KBM-7 (cell line): Measurements from ENCODE around the gene TM9SF3.

ENCODE experiments used
- DNase-seq: peaks from one replicate; pipeline ENCODE4 v3.0.0-alpha.2; 2015
- in situ Hi-C: fragments of 300-500 bp; cut with MboI; formaldehyde crosslinking; loops from 2 replicates; pipeline ENCODE4 v1.14.3; 2020; ENCODE audit warnings: low sequenced_read_pairs, low pct_unique_long_range_greater_than_20kb, mixed read lengths

TM9SF3 gene

DNA sequence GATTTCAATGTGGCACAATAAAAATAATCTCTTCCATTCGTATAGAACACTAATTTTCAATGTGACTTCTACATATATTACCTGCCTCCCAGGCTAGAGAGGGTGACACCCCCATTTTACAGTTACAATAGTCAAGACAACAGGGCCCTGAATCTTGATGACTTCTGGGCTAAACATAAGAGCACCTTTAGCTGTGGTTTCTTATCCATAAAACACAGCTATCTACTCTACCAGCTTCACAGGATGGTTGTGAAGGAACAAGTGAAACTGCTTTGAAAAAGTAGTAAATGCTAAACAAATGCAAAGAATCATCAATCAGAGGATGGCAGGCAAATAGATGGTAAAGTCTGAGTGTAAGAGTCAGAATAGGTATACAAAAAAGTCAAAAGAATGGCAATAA lies 69.5 kb downstream of the TM9SF3 start:
- no peak for DNase-seq
- in situ Hi-C loops, result no loop called here

DNA sequence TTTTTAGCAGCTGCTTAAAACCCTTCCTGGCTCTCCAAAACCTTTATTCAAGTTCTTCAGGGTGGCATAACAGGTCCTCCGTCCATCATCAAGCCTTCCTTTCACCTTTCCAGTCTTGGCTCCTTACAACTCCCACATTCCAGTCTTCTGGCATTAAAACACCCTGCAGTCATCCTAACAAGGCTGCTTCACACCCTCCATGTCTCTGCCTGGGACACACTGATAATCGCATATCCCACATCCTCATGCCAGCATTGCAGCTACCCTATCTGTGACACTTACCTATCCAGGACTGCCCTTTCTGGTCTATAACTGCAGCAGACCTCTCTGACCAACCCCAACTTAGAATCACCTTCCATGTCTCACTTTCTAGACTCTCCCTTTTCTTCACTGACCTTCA lies 70.5 kb downstream of the TM9SF3 start:
- no peak for DNase-seq
- in situ Hi-C loops, result no loop called here

DNA sequence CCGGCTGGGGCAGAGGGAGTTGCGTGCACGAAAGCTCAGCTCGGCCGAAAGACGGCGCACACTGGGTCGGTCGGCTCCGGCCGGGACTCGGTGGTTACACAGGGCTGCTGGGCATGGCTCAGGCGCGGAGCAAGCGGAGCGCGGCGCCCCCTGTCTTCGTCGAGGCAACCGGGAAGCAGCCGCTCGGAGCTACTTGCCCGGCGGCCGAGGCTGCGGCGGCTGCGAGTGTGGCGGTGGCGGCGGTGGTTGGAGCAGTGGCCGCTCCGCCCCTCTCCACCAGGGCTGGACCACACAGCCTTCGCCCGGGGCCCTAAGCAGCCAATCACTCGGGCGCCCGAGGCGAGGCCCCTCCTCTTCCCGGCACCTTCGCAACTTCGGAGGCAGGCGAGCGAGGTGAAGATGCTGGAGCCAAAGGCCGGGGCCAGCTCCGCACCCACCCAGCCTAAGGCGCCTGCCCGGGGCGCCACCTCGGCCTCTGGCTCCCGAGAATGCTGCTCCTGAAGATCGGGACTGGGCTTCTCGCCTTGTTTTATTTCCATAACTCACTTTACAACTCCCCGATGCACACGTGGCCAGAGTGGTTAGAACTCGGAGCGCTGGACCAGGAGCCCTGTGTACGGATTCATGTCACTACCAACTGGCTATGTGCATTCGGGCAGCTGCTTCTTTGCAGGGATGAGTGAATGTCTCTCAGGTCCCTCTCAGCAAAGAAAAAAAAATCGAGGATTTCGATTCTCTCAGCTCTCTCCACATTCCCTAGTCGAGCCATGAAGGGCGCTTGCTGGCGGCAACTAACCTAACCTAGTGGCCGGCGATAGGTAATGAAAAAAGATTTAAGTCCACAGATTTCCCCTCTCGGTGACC lies 72.9 kb downstream of the TM9SF3 start, which contains the start of gene TLL2:
Gene TLL2, minus strand, starts transcription at position 229 of the 864 bp plus-strand sequence. CDS start 241 bp downstream, outside the sequence.
- DNase-seq, result peak; percentile 94
- in situ Hi-C loops, result no loop called here

DNA sequence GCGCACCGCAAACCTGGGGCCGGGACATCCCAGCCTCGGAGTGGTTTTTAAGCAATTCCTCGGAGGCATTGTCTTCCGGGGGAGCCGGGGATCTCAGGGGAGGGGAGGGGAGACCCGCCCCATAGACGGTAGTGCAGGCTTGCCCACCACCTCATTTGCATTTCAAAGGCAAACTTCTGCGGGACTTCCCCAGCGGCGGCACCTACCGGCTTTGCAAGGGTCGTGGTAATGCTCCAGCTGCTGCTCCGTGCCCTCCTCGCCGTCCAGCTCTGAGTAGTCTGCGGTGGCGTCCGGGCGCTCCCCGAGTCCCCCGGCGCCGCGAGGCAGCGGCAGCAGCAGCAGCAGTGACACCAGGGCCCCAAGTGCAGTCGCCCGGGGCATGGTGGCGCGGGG lies 73.5 kb downstream of the TM9SF3 start:
- DNase-seq, result no peak
- in situ Hi-C loops, result no loop called here

DNA sequence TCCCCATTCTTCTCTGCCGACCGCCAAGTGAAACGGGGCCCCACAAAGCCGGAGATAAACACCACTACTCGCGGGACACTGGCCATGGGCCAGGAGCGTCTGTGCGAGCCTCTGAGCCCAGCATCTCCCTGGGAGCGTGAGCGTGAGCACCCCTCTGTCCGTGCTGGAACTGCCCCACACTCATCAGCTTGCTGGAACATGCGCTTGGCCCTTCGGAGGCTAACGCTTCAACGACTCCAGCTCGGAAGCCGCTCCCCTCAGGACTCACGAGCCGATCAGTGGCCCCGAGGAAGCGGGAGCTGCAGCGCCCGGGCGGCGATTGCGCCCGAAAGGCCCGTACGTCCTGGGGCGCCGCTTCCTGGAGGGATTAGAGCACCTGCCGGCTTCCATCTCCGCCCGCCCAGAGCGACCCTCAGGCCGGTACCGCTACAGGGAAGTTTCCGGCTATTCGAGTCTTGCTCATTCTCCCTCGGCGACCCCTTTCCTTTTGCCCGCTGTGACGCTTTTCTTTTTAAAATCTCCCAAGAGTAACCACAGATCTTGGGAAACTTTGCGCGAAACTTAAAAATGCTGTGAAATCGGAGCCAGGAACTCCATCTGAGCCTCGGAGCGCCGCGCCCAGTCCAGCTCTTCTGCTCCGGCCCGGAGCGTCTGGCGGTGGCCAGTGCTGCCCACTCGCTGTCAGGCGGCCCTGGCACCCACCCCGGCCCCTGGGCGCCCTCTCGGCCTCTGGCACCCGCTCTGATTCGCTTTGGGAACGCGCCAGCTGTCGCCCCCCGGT lies 74.1 kb downstream of the TM9SF3 start:
- in situ Hi-C loops, result no loop called here
- no peak for DNase-seq

DNA sequence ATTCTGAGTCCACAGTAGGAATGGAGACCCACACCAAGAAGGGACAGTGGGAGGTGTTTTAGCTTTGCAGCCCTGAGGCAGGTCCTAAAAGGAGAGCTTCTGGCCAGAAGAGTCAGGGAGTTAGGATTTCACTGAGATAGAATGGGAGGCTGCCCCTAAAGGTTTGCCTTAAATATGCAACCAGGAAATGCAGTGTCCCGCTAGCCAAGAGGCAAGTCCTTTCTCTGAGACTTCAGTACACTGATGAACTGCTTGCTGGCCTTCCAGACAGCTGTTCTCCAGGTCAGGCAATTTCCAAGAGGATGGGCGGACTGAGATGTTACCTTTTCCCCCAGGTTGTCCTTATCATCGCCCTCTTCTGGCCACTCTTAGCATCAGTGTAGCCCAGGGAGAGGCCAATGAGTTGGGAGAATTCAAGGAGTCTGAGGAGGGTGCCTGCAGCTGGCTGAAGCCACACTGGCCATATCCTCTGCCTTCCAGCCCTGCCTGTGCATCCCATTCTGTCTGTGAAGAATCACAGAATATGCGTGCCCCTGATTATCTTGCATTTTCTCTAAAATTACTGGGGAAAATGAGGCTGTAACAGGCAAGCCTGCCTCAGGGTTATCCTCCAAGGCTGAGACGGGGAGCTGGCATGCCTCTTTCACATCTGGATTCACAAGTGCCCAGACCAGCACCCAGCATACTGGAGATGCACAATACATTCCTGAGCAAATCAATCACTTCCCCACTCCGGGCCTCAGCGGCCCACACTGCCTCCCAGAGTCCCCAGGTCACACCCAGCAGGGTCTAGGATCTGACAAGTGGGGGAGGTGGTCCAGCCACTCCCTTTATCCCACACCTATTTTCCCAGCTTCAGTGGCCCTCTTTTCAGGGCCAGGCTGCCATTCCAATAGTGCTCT lies 75.5 kb downstream of the TM9SF3 start:
- DNase-seq, result peak; percentile 59
- in situ Hi-C loops, result no loop called here

DNA sequence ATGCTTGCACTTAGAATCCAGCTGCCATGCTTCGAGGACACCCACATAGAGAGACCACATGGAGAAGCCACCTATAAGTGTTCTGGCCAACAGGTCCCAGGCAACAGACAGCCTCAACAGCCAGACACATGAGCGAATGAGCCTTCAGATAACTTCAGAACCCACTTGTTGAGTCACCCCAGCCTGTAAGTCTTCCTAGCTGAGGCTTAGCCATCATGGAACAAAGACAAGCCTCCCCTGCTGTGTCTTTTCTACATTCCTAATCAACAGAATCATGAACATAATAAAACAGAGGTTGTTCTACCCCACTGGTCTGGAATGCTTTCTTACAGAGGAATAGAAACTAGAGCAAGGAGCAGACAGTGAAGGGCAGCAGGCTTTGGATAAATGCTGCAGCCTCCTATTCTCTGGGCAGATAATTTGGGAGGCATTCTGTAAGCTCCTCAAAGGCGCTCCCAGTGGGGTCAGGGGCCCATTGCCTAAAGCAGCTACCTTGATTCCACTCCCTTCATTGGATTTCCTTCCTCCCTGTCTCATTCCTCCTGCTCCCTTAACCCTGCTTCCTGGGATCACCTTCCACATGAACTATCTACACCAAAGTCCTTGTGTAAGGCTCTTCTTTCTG lies 77.7 kb downstream of the TM9SF3 start:
- in situ Hi-C loops, result no loop called here
- DNase-seq, result no peak

DNA sequence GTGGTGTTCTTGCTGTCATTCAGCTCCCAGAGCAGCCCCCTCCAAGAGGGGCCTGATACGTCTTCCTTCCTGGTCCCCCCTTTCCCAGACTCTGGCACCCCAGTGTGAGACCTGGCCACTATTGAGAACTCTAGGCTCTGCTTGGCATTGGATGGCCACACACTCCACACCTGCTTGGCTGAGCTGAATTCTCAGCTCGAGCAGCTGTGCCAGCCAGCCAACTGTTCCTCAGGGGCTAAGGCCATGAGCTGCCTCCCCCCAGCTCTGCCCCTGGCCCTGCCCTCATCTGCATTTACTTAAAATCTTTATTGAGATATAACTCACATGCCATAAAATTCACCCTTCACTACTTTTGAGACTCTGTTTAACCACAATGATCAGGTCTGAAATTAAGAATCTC lies 79.8 kb downstream of the TM9SF3 start:
- in situ Hi-C loops, result no loop called here
- DNase-seq, result no peak

DNA sequence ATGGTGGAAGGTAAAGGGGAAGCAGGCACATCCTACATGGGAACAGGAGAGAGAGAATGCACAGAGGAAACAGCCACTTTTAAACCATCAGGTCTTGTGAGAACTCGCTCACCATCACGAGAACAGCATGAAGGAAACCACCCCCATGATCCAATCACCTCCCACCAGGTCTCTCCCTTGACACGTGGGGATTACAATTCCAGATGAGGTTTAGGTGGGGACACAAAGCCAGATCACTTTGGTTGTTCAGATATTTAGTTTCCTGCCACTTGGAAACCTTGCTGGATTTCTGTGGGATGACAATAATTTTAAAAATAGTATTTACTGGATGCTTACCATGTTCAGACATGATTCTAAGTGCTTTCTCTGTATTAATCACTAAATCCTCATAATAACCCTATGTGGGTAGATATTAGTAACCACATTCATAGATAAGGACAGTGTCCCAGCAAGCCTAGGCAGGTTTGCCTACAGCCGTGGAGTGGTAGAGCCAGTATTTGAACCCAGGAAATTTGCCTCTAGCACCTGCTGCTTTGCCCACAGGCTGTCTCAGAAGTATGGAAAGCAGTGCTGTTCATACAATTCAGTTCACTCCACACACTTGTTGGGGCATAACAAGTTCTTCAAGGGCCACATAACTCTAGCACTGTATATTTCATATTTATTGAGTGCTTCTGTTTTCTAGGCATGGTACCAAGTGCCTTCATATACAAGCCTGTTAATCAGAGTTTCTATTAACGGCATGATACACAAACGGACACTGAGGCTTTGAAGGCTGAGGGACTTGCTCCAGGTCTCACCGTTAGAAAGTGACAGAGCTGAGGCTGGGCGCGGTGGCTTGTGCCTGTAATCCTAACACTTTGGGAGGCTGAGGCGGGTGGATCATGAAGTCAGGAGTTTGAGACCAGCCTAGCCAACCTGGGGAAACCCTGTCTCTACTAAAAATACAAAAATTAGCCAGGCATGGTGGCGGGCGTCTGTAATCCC lies 81.4 kb downstream of the TM9SF3 start:
- in situ Hi-C loops, result no loop called here
- no peak for DNase-seq

DNA sequence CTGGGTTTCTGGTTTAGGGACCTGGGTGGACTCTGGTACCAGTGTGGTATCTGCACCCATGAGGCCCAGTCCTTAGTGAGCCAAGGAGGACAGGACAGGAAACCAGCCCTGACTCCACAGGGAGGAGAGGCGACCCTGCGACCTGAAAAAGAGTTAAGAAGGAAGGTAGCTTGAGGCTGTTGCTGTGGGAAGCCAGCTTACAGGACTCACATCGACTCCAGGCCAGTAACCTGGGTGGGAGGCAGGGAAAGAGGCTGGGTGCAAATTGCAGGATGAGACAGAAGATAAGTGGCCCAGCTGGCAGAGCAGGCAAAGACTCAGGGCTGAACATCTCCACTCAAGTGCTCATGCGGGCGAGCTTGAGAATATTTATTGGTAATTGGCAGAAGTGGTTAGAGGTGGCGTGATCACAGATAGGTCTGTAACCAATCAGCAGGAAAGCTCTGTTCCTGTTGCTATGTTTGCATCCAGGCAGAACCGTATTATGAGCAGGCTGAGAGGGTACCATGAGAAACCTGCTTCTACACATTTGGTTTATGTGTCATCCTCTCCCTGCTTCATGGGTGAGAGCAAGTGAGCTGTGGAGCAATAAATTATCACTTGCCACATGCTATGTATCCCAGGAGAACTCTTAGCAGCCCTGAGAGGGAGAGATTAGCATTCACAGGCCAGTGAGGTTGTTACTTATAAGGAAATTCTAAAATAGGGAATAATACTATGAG lies 84.1 kb downstream of the TM9SF3 start:
- in situ Hi-C loops, result no loop called here
- DNase-seq, result no peak

DNA sequence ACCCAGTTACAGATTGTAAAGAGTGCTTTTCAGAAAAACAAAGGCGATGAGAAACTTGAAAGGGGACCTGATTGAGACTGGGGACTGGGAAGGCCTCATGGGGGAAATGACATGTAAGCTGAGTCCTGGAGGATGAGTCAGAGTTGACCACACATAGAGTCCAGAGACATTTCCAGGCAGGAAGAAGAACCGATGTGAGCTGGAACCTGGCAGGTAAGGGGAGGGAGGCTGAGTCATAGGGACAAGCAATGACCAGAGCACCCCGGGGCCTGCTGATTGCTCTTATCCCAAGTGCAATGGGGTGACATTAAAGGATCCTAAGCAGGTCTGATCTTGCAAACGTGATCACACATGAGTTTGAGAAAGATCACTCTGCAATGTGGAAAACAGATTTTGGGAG lies 84.8 kb downstream of the TM9SF3 start:
- no peak for DNase-seq
- in situ Hi-C loops, result no loop called here

DNA sequence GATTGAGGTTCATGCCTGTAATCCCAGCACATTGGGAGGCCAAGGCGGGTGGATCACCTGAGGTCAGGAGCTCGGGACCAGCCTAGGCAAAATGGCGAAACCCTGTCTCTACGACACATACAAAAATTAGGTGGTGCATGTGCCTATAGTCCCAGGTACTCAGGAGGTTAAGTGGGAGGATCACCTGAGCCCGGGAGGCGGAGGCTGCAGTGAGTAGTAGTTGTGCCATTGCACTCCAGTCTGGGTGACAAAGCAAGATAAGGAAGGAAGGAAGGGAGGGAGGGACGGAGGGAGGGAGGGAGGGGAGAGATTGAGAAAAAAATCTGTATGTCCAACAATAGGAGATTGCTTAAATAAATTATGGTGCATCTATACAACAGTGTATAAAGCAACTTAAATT lies 86.3 kb downstream of the TM9SF3 start:
- no peak for DNase-seq
- in situ Hi-C loops, result no loop called here

DNA sequence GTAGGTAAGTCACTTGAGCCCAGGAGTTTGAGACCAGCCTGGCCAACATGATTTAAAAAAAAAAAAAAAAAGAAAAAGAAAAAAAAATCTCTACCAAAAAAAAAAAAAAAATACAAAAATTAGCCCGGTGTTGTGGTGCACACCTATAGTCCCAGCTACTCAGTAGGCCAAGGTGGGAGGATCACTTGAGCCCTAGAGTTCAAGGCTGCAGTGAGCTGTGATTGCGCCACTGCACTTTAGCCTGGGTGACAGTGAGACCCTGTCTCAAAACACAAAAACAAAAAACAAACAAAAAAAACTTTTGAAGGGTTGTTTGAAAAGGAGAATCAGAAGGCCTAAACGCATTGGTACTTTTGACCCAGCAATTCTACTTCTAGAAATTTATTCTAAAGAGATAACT lies 86.8 kb downstream of the TM9SF3 start:
- DNase-seq, result no peak
- in situ Hi-C loops, result no loop called here

DNA sequence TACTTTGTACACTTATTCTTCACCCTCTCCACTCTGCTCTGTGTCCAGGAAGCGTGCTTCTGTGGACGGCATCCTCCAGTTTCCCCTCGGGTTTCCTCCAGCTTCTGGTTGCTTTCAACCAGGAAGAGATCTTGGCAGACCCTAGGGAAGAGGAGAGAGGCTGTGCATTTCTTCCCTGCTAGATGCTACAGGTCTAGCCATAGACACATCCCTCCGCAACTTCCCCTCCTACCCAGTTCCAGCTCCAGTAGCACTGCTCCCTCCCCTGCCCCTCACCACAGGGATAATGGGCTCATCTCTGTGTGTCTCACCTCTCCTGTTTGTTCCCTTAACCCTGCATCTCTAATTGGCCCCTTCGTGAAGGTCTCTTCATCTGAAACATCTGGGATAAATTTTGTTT lies 89.4 kb downstream of the TM9SF3 start:
- in situ Hi-C loops, result loop anchor here (25.0 kb wide), 1 partner anchor 110 kb away; no protein-coding TSS in a partner anchor
- DNase-seq, result no peak

DNA sequence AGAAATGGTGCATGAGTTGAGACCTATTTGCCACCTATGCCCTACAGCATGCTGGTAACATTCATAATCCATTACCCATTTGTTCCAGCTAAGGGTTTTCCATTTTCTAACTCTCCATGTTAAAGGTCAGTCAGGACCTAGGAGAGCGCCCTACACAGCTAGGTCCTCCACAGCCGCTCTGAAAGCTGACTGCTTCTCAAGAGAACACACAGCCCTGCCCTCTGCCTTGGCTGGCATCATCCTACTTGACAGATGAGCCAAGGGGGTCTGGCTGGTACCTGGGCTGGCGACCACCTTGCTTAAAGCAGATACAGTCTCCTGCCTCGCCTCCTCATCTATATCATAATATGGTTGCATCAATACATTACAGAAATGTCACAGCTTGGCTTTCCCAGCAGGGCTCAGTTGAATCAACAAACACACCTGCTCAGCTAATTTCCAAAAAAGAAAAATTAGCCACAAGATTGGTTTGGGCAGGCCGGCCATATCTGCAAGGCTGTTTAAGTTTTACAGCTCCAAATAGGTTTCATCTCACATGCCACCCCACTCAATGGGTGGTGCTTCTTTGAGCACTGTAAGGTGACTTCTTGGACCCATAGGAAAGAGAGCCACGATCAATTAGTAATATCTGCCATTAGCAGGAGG lies 90.4 kb downstream of the TM9SF3 start:
- in situ Hi-C loops, result loop anchor here (25.0 kb wide), 1 partner anchor 109 kb away; no protein-coding TSS in a partner anchor
- DNase-seq, result no peak

DNA sequence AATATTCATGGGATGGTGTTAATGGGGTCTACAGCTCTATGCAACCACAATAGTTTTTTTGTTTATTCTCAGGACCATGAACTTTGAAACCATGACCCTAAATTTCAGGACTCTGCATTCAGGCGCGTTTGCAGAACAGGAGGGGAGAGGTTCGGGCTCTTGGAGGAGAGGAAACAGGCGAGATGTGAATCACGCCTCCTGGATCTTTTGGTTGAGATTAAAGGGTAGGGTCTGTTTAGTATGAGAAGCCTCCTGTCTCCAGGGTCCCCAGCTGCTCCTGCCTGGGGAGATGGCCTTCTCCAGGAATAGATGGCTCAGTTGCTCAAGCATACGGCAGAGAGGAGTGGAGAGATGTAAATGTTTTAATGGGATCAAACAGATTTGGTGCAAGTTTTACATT lies 91.3 kb downstream of the TM9SF3 start:
- in situ Hi-C loops, result loop anchor here (25.0 kb wide), 1 partner anchor 108 kb away; no protein-coding TSS in a partner anchor
- no peak for DNase-seq

DNA sequence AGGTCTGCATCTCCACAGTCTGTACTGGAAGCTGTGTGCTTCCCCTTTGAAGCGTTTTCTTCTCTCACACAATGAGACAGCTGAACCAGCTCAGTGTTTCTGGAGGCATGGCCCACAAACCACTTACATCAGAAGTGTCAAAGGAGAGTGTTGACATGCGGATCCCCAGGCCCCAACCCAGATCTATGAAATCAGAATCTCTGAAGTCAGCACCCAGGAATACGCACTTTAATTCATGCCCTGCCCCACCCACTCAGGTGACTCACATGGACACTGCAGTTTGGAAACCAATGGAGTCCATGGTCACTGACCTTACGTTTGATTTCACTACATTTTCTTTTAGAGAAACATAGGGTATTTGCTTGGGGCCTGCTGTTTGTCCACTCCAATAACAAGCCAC lies 92.1 kb downstream of the TM9SF3 start:
- no peak for DNase-seq
- in situ Hi-C loops, result loop anchor here (25.0 kb wide), 1 partner anchor 107 kb away; no protein-coding TSS in a partner anchor
